GM12878 (cell line): ENCODE results near the gene BBC3.

Experiments used
- CHD1 ChIP-seq: IDR thresholded peaks from 2 replicates; pipeline ENCODE4 v1.6.1; 2012; ENCODE audit warnings: low read depth, low read length, improper control_type of control experiment
- ELK1 ChIP-seq: IDR thresholded peaks from 2 replicates; pipeline ENCODE4 v1.6.1; 2012; ENCODE audit warnings: low read depth, low read length, improper control_type of control experiment
- EZH2 ChIP-seq: IDR thresholded peaks from 2 replicates; pipeline ENCODE4 v1.6.1; 2012; ENCODE audit warnings: low read depth, mild to moderate bottlenecking, control low read depth, inconsistent platforms, low read length, borderline replicate concordance; ENCODE audit not compliant: control insufficient read depth
- GATAD2B ChIP-seq: fragments of 450-650 bp; conservative IDR thresholded peaks from 2 replicates; pipeline ENCODE4 v1.6.1; 2017; ENCODE audit warnings: low read depth, mild to moderate bottlenecking, moderate library complexity
- NBN ChIP-seq: fragments of 450-650 bp; IDR thresholded peaks from 2 replicates; pipeline ENCODE4 v1.6.1; 2016
- POLR2A ChIP-seq: IDR thresholded peaks from 2 replicates; pipeline ENCODE4 v1.6.1; 2011; ENCODE audit warnings: low read depth, mild to moderate bottlenecking, low read length
- RELA ChIP-seq: fragments of 450-650 bp; IDR thresholded peaks from 2 replicates; pipeline ENCODE4 v1.8.0; 2014; ENCODE audit warnings: borderline replicate concordance; ENCODE audit not compliant: partially characterized antibody
- SPI1 ChIP-seq: IDR thresholded peaks from 2 replicates; pipeline ENCODE4 v1.6.1; 2011; ENCODE audit warnings: low read depth, mild to moderate bottlenecking, low read length, moderate library complexity, borderline replicate concordance; ENCODE audit not compliant: insufficient read depth
- SUPT20H ChIP-seq: IDR thresholded peaks from 2 replicates; pipeline ENCODE4 v1.6.1; 2011; ENCODE audit warnings: low read depth, mild to moderate bottlenecking, low read length, moderate library complexity, borderline replicate concordance; ENCODE audit not compliant: control insufficient read depth
- YY1 ChIP-seq: IDR thresholded peaks from 2 replicates; pipeline ENCODE4 v1.6.1; 2011; ENCODE audit warnings: low read depth, mild to moderate bottlenecking, low read length
- TF ChIP-seq, protein P1 (sequence below), 3 experiments: IDR thresholded peaks in 2 of 3; conservative IDR thresholded peaks in 1 of 3; 2 replicates each; pipeline ENCODE4 v1.5.1; 2011; ENCODE audit warnings: low read depth in 3 of 3, low read length in 3 of 3, mild to moderate bottlenecking in 3 of 3, control low read depth in 2 of 3, moderate library complexity in 2 of 3, inconsistent platforms in 1 of 3, mixed read lengths in 1 of 3; ENCODE audit not compliant: control insufficient read depth in 2 of 3, insufficient read depth in 1 of 3; ENCODE audit errors: extremely low read depth in 1 of 3

DNA sequence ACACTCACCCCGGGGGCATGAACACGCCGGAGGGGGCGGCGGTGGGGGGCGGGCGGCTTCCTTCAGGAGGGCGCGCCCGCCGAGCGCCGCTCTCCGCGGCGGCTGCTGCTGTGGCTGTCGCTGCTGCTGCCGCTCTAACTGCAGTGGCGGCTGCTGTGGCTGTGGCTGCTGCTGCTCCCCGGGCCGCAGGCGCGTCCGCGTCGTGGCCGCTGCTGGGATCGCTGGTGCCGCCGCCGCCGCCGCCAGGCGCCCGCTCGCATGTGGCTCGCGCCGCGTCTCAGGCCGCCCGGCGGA is at the start of gene BBC3:
- TF ChIP-seq GATAD2B (no peak), SUPT20H (no peak), RELA (no peak), YY1 (no peak), ELK1 (no peak), EZH2 (no peak), POLR2A (peak; percentile 12; the same call in 1 of the 2 replicates), SPI1 (no peak), NBN (no peak), CHD1 (no peak)
- TF ChIP-seq, protein P1, sequence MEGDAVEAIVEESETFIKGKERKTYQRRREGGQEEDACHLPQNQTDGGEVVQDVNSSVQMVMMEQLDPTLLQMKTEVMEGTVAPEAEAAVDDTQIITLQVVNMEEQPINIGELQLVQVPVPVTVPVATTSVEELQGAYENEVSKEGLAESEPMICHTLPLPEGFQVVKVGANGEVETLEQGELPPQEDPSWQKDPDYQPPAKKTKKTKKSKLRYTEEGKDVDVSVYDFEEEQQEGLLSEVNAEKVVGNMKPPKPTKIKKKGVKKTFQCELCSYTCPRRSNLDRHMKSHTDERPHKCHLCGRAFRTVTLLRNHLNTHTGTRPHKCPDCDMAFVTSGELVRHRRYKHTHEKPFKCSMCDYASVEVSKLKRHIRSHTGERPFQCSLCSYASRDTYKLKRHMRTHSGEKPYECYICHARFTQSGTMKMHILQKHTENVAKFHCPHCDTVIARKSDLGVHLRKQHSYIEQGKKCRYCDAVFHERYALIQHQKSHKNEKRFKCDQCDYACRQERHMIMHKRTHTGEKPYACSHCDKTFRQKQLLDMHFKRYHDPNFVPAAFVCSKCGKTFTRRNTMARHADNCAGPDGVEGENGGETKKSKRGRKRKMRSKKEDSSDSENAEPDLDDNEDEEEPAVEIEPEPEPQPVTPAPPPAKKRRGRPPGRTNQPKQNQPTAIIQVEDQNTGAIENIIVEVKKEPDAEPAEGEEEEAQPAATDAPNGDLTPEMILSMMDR (IDR thresholded peaks at IDR 0.05 in 2 of 3, conservative IDR thresholded peaks at IDR 0.05 in 1 of 3; ENCODE audit: control insufficient read depth in 2 of 3, extremely low read depth in 1 of 3, insufficient read depth in 1 of 3, low read depth in 3 of 3, low read length in 3 of 3), result no peak
